22Rv1 (cell line): ENCODE results near the gene PDE2A.
"Not testable (repeated sequence)": the region's sequence is repeated elsewhere in the genome, so short reads cannot be mapped to it uniquely, and the experiment has no call there.

ENCODE experiments used
- H3K27ac ChIP-seq: fragments of 450-650 bp; 2 replicates; pipeline ENCODE4 v1.5.1; 2017
- CTCF ChIP-seq: fragments of 450-650 bp; IDR thresholded peaks from 2 replicates; pipeline ENCODE4 v1.5.1; 2017; ENCODE audit warnings: mild to moderate bottlenecking
- ZFX ChIP-seq: fragments of 450-650 bp; IDR thresholded peaks from 2 replicates; pipeline ENCODE4 v1.6.1; 2017; ENCODE audit warnings: antibody characterized with exemption, borderline replicate concordance

PDE2A gene

DNA sequence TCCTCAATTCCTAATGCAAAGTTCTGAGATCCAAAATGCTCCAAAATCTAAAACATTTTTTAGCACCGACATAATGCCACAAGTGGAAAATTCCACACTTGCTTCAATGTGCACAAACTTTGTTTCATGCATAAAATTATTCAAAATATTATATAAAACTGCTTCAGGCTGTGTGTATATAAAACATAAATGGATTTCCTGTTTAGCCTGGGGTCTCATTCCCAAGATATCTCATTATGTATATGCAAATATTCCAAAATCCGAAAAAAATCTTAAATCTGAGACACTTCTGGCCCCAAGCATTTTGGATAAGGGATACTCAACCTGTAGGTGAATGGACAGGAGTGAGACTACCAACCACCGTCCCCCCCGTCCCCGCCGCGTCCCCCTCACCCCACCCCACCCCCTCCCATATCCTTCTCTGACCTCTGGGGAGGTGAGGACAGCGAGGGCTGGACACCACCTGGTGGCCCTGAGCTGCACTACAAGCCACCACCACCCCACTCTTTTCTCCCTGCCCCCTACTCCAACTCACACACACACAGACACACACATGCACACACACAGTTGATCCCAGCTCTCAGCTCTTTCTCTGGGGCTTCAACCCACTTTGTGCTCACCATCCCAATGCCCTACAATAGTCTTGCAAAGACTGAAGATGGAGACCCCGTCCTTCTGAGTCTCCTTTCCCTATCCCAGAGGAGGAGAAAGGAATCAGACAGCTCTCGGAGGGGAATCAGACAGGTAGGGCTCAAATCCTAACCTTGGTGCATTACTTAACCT lies 101.0 kb downstream of the PDE2A start:
- no peak overlapping the region for H3K27ac ChIP-seq
- TF ChIP-seq ZFX = no peak
- TF ChIP-seq CTCF = peak; percentile 78

- not testable (repeated sequence) for H3K27ac ChIP-seq
Observed at GRCh38 chr11:72572540-72572939, 101.7 kb downstream of the PDE2A start.

- no peak overlapping the region for H3K27ac ChIP-seq
- no peak for TF ChIP-seq ZFX
Observed at GRCh38 chr11:72570893-72571661, 103.1 kb downstream of the PDE2A start.

DNA sequence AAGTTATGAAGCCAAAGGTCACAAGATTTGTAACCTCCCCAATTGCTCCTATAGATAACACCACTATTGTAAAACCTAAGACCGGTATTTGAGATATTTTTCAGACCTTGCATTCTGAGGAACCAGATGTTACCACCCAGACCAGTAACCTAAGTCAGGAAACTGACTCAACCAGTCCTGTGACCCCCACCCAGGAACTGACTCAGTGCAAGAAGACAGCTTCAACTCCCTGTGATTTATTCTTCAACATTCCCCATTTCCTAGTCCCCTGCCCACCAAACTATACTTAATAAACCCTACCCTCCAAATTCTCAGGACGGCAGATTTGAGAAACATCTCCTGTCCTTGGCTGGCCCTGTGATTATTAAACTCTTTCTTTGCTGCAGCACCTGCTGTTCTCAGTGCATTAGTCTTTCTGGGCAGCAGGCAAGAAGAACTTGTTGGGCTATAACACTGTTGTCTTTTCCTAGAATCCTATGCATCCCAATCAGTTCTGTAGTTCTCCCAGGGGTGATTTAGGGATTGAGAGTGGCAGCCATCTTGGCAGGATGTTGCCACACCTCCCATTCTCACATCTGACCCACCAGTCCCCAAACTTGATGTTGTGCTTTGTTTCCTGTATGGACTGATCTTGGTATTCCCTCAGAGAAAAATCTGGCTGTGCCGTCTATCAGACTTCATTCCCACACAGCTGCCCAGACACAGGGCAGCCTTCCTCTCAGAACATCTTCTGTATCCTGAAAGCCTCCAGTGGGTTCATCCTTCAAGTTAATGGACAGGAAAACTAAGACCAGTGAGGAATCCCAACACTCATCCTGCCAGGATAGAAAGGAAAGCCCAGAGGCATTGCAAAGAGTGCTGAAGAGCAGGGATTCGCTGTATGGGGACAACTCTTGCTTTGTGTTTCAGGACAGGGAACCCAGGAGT lies 104.0 kb downstream of the PDE2A start:
- H3K27ac ChIP-seq = no peak overlapping the region
- TF ChIP-seq ZFX (no peak), CTCF (no peak)

DNA sequence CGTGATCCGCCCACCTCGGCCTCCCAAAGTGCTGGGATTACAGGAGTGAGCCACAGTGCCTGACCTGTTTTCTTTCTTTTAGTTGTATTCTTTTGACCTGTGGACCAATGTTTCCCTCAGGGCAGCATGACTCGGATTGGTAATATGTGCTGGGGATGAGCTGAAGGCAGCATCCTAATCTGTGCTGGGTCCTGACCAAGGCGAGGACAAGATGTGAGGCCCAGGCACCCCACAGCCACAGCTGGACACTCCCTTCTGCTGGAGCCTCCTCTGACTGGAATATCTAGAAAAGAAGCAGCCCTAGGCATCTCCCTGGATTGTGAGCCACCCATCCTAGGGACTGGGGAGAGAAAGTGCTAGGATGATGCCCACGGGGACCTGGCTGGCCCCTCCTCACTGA lies 105.4 kb downstream of the PDE2A start:
- TF ChIP-seq ZFX (no peak), CTCF (no peak)
- H3K27ac ChIP-seq = no peak overlapping the region

- TF ChIP-seq CTCF (no peak), ZFX (no peak)
- no peak overlapping the region for H3K27ac ChIP-seq
Observed at GRCh38 chr11:72562431-72562830, 111.8 kb downstream of the PDE2A start.

- H3K27ac ChIP-seq = no peak overlapping the region
- TF ChIP-seq CTCF (no peak), ZFX (no peak)
Observed at GRCh38 chr11:72561856-72562255, 112.4 kb downstream of the PDE2A start.

DNA sequence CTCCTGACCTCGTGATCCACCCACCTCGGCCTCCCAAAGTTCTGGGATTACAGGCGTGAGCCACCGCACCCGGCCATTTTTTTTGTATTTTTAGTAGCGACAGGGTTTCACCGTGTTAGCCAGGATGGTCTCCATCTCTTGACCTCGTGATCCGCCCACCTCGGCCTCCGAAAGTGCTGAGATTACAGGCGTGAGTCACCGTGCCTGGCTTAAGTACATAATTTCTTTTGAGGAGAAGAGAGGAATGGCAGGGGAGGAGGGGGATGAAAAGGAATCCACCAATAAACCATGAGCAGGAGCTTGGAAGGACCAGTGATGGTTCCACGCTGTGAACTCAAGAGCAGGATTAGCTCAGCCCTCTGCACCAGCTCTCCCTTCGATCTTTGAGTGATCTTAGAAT lies 113.4 kb downstream of the PDE2A start:
- H3K27ac ChIP-seq = not testable (repeated sequence)
